NCI-H345 (cell line): ENCODE data around the gene MAN2B2.

Experiments used
- DNase-seq: peaks from one replicate; lab custom pipeline; 2025; lab: John Stamatoyannopoulos, UW

MAN2B2 gene

DNA sequence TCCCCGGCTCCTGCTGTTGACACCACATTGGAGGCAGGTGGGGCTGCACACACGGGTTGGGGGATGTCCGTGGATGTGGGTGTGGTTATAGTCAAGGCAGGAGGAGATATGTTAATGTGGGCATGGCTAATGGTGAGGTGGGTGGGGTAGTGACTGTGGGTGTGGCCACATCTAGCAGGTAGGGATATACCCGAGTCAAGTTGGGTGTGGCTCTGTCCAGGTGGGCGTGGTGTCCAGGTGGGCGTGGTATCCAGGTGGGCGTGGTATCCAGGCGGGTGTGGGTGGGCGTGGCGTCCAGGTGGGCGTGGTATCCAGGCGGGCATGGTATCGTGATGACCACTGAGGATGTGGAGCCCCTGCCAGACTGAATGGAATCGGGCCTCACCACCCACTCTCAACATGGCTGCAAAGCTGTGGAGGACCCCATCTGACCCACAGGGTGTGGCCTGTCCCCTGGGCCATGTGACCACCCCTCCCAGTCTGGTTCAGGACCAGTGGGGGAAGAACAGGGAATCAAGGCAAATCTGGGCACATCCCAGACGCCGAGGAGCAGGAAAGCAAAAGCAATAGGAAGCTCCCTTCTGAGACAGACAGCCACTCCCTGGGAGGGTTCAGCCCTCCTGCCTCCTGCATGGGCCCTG is 21.0 kb downstream of the MAN2B2 start:
- no peak for DNase-seq

GRCh38 chr4:6596948-6597347 is 22.0 kb downstream of the MAN2B2 start:
- no peak for DNase-seq

DNA sequence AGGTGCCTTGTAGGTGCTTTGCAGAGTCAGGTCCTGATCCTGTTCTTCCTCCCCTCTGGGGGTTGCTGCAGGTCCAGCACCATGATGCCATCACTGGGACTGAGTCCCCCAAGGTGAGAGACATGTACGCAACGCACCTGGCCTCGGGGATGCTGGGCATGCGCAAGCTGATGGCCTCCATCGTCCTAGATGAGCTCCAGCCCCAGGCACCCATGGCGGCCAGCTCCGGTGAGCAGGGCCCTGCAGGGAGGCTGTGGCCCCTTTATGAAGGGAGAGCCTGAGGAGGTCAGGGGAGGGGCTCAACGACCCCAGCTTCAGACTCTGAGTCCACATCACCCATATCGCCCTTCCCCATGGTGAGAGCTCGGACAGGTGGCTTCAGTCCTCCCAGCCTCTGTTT is 23.1 kb downstream of the MAN2B2 start:
- DNase-seq: no peak

DNA sequence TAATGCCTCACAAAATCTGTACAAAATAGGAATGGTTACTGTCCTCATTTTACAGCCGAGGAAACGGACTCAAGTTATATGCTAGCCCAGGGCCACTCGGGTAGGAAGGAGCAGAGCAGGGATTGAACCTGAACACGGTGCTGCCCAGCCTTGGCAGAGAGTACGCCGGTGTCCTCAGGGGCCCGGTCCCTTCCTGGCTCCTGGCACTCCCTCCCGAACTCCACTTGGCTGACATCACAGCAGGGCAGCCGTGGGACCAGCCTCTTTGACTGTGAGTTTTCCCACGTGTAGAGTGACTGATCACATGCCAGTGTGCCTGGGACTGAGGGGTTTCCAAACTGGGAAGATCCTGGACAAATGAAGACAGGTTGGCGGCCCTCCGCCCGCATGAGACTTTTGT is 23.7 kb downstream of the MAN2B2 start:
- no peak for DNase-seq

DNA sequence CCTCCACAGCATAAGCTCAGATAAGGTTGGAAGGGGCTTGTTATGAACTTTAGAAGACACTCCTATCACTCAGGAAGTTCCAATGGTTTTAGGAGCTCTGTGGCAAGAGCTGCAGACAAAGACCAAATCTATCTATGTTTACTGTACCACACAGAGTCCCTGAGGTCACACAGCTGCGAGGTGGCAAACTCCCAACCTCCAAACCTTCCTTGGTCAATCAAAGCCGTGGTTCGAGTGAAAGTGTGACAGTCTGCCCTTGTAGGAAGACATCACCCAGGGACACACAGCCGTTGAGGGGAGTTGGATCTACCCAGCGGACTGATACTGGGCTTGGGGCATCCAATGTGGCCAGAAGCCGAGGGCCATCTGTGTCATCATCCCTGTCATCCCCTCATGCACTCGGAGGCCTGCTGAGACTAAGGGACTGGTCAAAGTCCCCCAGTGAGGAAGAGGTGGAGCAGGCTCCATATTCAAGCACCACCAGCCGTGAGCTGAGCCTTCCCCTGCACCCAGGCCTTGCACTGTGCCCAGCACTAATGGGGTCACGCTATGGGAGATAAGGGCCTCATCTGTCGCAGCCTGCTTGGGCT is 26.8 kb downstream of the MAN2B2 start:
- no peak for DNase-seq

DNA sequence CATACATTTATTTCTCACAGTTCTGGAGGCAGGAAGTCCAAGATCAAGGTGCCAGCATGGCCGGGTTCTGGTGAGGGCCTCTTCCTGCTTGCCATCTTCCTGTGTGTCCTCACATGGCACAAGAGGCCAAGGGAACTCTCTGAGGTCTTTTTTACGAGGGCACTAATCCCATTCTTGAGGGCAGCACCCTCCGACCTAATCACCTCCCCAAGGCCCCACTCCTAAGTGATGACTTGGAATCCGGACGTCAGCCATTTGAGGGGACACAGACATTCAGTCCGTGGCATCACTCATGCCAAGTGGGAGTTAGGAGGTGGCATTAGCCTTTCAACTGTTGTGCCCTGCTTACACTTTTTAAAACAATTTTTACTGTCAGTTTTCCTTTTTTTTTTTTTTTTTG is 27.3 kb downstream of the MAN2B2 start:
- DNase-seq: no peak

- no peak for DNase-seq
These were observed 28.1 kb downstream of the MAN2B2 start for GRCh38 chr4:6603128-6603527.

DNA sequence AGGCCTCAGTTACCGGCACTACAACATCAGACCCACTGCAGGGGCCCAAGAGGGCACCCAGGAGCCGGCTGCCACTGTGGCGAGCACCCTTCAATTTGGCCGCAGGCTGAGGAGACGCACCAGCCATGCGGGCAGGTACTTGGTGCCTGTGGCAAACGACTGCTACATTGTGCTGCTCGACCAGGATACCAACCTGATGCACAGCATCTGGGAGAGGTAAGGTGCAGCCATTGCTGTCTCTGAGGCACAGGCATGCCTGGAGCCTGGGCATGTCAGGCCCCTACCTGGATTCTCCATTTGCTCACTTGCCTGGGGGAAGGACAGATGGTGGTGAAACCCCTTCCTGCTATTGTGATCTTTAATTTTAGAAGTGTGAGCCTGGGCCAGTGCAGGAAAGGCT is 30.1 kb downstream of the MAN2B2 start:
- no peak for DNase-seq

DNA sequence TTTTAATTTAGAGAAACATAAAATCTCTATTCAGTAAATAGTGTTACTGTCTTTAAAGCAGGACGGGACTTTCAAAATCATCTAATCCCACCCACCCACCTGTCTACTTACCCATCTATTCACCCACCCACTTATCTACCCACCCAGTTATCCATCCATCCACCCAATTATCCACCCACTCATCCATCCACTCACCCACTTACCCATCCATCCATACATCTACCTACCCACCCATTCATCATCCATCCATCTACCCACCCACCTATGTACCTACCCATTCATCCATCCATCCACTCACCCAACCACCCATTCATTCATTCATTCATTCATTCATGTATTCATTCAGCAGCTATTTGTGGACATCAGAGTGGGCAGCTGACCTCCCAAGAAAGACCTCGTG is 30.6 kb downstream of the MAN2B2 start:
- no peak for DNase-seq

GRCh38 chr4:6606465-6607235 is 31.7 kb downstream of the MAN2B2 start:
- DNase-seq: no peak

GRCh38 chr4:6607368-6608055 is 32.5 kb downstream of the MAN2B2 start:
- DNase-seq: no peak

DNA sequence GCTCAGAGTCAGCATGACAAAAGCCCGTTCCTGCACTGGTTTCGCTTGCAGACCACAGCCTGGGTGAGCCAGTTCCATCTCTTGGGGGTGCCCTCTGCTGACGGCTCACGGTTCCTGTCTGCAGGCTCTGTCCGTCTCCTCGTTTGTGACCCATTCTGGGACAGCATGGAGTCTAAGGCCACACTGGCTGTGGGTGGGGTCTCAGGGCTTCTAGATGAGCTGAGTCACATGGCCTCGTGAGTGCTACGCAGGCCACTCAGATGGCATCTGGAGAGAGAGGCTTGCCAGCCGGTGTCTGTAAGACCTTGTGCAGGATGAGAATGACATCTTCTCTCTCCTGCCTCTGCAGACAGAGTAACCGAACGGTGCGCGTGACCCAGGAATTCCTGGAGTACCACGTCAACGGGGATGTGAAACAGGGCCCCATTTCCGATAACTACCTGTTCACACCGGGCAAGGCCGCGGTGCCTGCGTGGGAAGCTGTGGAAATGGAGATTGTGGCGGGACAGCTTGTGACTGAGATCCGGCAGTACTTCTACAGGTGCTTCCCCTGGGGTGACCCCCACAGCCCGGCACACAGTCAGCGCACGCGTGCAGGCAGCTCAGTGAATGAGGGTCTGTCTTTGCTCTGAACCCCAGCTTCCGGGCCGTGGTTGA is 33.9 kb downstream of the MAN2B2 start:
- no peak for DNase-seq

GRCh38 chr4:6609415-6610079 is 34.6 kb downstream of the MAN2B2 start:
- DNase-seq: no peak

GRCh38 chr4:6610856-6611430 is 36.0 kb downstream of the MAN2B2 start:
- DNase-seq: no peak

DNA sequence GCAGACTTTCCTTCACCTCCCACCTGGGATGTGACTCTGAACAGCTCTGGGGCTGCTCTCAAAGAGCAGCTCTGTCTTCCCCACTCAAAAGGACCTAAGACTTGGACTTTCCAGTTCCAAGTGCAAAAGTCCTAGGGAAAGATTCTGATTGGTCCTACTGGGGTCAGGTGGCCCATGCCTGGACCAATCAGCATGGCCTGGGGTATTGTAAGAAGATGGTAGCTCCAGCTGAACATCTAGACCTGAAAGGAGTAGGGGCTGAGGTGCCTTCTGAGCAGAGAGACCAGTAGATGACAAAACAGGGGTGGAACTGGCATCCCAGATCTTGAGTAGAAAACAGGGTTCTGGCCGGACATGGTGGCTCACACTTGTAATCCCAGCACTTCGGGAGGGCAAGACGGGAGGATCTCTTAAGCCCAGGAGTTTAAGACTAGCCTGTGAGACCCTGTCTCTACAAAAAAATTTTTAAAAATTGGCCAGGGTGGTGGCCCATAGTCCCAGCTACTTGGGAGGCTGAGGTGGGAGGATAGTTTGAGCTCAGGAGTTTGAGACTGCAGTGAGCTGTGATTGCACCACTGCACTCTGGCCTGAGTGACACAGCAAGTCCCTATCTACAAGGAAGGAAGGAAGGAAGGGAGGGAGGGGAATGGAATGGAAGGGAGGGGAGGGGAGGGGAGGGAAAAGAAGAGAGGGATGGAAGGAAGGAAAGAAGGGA is 38.1 kb downstream of the MAN2B2 start:
- DNase-seq: no peak

DNA sequence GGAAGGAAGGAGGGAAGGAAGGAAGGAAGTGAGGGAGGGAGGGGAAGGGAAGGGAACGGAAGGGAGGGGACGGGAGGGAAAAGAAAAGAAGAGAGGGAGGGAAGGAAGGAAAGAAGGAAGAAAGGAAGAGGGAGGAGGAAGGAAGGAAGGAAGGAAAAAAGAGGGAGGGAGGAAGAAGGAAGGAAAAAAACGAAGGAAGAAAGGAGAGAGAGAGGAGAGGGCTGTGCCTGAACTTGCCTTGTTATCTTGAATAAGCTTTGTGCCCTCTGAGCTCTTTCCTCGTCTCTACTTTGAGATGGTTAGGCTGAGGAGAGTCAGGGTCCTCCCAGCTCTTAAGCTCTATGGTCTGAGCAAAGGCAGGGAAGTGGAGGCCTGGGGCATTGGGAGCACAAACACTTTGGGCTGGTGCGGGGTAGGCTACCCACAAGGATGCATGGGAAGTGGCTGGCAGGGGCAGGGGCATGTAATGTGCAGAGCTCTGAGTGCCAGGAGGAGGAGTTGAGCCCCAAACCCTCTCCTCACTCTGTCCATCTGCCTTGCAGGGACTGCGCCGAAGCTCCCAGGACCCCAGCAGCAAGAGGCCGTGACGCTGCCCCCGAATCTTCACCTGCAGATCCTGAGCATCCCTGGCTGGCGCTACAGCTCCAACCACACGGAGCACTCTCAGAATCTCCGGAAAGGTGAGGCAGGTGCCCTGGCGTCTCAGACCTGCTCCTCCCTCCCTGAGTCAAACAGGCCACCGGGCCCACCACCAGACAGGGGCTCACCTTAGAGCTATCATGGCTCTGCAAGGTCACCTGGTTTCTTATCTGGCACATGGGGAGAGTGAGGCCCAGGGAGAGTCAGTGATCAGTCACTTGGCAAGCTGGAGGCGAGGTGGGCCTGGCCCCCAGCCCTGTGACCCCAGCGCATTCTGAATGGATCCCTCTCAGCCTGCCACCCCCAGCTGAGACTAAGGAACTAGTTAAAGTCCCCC is 39.0 kb downstream of the MAN2B2 start:
- DNase-seq: no peak

GRCh38 chr4:6614701-6615230 is 39.8 kb downstream of the MAN2B2 start:
- DNase-seq: no peak

DNA sequence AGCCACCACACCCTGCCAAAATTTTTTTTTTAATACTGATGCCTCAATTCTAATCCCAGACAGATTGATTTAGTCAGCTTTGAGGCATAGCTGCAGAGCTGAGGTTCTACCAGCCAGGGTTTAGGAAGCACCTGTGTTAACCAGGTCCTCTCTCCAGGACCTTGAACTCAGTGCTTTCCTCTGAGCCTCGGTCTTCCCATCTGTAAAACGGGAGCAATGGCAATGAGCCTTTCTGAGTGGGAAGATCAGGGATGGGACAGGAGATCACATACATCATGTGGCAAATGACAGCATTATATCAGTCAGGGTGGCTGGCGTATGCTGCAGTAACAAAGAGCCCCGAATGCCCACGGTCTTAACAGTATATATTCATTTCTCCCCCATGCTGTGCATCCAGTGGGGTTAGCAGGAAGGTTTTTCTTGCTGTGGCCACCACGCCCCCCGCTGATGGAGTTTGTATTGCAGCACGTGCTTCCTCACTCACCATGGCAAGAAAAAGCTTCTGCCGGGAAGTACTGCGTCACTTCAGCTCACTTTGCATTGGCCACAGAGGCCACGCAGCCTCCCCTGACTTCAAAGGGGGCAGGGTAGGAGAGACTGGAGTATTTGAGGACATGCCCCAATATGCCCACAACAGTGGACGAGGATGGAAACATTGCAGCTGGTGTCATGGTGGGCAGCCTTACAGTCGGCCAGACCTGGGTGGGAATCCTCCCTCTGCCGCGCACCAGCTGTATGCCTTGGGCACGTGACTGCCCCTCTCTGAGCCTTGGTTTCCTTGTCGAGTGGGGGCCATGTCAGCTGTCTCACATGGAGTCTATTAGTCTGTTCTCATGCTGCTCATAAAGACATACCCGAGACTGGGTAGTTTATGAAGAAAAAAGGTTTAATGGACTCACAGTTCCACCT is 41.4 kb downstream of the MAN2B2 start:
- no peak for DNase-seq
